HG03175 (cell line): Measurements from ENCODE around the gene ZNF524.
A peak's percentile ranks its signal among the peaks of the same experiment; 100 is the strongest.

ENCODE experiments used
- ATAC-seq: cut with Tn5 transposase; IDR thresholded peaks from one replicate; pipeline ENCODE4 v1.9.1; 2021; ENCODE audit warnings: mild to moderate bottlenecking, moderate library complexity; ENCODE audit not compliant: unreplicated experiment

The ZNF524 gene

GRCh38 chr19:55601084-55601483 is 996 bp downstream of the ZNF524 start:
- ATAC-seq: no peak

GRCh38 chr19:55602104-55603001 is 2.3 kb downstream of the ZNF524 start:
- ATAC-seq: no peak

- no peak for ATAC-seq
These were observed 3.0 kb downstream of the ZNF524 start for GRCh38 chr19:55603115-55603514.

GRCh38 chr19:55603581-55604292 is 3.6 kb downstream of the ZNF524 start:
- ATAC-seq: no peak

GRCh38 chr19:55605207-55605636 is 5.1 kb downstream of the ZNF524 start:
- ATAC-seq: peak; percentile 76

GRCh38 chr19:55605637-55606470 is 5.8 kb downstream of the ZNF524 start, which contains the start of gene ZNF865:
Gene ZNF865 (plus strand): TSS chr19:55605647. CDS start chr19:55613619, 7,972 bp downstream.
- peak; percentile 37 for ATAC-seq

GRCh38 chr19:55606471-55606787 is 6.3 kb downstream of the ZNF524 start:
- ATAC-seq: no peak

- no peak for ATAC-seq
These were observed 6.7 kb downstream of the ZNF524 start for GRCh38 chr19:55606817-55607216.

GRCh38 chr19:55609326-55609725 is 9.2 kb downstream of the ZNF524 start:
- no peak for ATAC-seq

- ATAC-seq: no peak
These were observed 11.4 kb downstream of the ZNF524 start for GRCh38 chr19:55611300-55611982.

GRCh38 chr19:55611983-55612645 is 12.0 kb downstream of the ZNF524 start:
- ATAC-seq: no peak

- ATAC-seq: no peak
These were observed 13.3 kb downstream of the ZNF524 start for GRCh38 chr19:55613396-55613795.

GRCh38 chr19:55613930-55614710 is 14.0 kb downstream of the ZNF524 start:
- ATAC-seq: no peak

- no peak for ATAC-seq
These were observed 14.8 kb downstream of the ZNF524 start for GRCh38 chr19:55614711-55615542.

- no peak for ATAC-seq
These were observed 15.7 kb downstream of the ZNF524 start for GRCh38 chr19:55615543-55616394.

GRCh38 chr19:55616395-55616875 is 16.3 kb downstream of the ZNF524 start:
- no peak for ATAC-seq

- ATAC-seq: no peak
These were observed 17.3 kb downstream of the ZNF524 start for GRCh38 chr19:55617426-55617825.
